Neural crest cell (in vitro differentiated cells): ENCODE data around the gene MINPP1. TPM values are rescaled to one million over a fixed set of nuclear protein-coding genes. Genes with fewer than 3 reads are reported as not detected.

Experiments used
- DNase-seq: peaks from one replicate; pipeline ENCODE4 v3.0.0; 2021; ENCODE audit warnings: low read depth, mixed read lengths, low spot score
- H3K27ac Mint-ChIP-seq: one replicate; pipeline ENCODE4 v1.8.0; 2021; ENCODE audit warnings: mild to moderate bottlenecking, mixed read lengths; ENCODE audit not compliant: unreplicated experiment
- H3K27me3 Mint-ChIP-seq: 2 replicates; pipeline ENCODE4 v1.8.0; 2021; ENCODE audit warnings: low read depth, mild to moderate bottlenecking, mixed read lengths
- H3K36me3 Mint-ChIP-seq: 2 replicates; pipeline ENCODE4 v1.8.0; 2021; ENCODE audit warnings: low read depth, mild to moderate bottlenecking, mixed read lengths
- H3K4me1 Mint-ChIP-seq: 2 replicates; pipeline ENCODE4 v1.8.0; 2021; ENCODE audit warnings: mixed read lengths
- H3K4me3 Mint-ChIP-seq: one replicate; pipeline ENCODE4 v1.8.0; 2021; ENCODE audit warnings: mild to moderate bottlenecking, mixed read lengths
- H3K9me3 Mint-ChIP-seq: 2 replicates; pipeline ENCODE4 v1.8.0; 2021; ENCODE audit warnings: mixed read lengths
- total RNA-seq: library from RNA; stranded (reverse); gene quantifications from 2 replicates; pipeline ENCODE4 v1.2.1, GENCODE V29; 2021
- TF ChIP-seq, protein P1 (sequence below): fragments of 200-600 bp; sonication (generic); conservative IDR thresholded peaks from 2 replicates; pipeline ENCODE4 v1.5.0; 2021; ENCODE audit warnings: antibody characterized with exemption, mild to moderate bottlenecking

The MINPP1 gene
- total RNA-seq, 1 donor from 2014 or later = 23.9 TPM

DNA sequence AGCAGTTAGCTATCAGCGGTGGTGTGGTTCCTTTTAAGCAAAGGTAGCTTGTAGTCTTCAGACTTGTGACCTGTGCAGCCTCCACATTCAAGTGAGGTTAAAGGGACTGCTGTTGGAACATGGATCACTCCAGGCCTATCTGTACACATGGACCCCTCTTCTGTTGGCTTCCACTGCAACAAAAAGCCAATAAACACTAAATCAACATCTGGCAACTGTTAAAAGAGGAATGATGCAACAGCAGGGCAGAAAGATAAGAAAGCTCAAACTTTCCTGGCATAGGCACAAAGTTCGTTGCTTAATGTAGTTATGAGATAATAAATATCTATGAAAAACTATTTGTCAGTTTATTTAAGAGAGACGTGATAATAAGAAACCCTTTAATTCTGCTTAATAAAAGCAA, 4.0 kb upstream of the MINPP1 start:
- Mint-ChIP-seq H3K4me3 (no peak overlapping the region), H3K27me3 (peaks cover 13% of the 10 kb centered on the region)

GRCh38 chr10:87503401-87503800, 1.3 kb upstream of the MINPP1 start:
- no peak overlapping the region for H3K27ac Mint-ChIP-seq
- TF ChIP-seq, protein P1, sequence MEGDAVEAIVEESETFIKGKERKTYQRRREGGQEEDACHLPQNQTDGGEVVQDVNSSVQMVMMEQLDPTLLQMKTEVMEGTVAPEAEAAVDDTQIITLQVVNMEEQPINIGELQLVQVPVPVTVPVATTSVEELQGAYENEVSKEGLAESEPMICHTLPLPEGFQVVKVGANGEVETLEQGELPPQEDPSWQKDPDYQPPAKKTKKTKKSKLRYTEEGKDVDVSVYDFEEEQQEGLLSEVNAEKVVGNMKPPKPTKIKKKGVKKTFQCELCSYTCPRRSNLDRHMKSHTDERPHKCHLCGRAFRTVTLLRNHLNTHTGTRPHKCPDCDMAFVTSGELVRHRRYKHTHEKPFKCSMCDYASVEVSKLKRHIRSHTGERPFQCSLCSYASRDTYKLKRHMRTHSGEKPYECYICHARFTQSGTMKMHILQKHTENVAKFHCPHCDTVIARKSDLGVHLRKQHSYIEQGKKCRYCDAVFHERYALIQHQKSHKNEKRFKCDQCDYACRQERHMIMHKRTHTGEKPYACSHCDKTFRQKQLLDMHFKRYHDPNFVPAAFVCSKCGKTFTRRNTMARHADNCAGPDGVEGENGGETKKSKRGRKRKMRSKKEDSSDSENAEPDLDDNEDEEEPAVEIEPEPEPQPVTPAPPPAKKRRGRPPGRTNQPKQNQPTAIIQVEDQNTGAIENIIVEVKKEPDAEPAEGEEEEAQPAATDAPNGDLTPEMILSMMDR = no peak
- no peaks in the 10 kb centered on the region for H3K9me3 Mint-ChIP-seq
- peaks cover 7% of the 10 kb centered on the region for H3K27me3 Mint-ChIP-seq
- peak overlapping the region; percentile 95 for H3K4me3 Mint-ChIP-seq
- peaks cover 35% of the 10 kb centered on the region for H3K4me1 Mint-ChIP-seq
- DNase-seq = no peak
- H3K36me3 Mint-ChIP-seq = no peaks in the 10 kb centered on the region

More for the DNA sequence above, 4.0 kb upstream of the MINPP1 start:
- no peaks in the 10 kb centered on the region for H3K9me3 Mint-ChIP-seq
- H3K4me1 Mint-ChIP-seq = peaks cover 14% of the 10 kb centered on the region
- DNase-seq = no peak
- no peak overlapping the region for H3K27ac Mint-ChIP-seq
- H3K36me3 Mint-ChIP-seq = no peaks in the 10 kb centered on the region
- TF ChIP-seq, protein P1 = no peak

DNA sequence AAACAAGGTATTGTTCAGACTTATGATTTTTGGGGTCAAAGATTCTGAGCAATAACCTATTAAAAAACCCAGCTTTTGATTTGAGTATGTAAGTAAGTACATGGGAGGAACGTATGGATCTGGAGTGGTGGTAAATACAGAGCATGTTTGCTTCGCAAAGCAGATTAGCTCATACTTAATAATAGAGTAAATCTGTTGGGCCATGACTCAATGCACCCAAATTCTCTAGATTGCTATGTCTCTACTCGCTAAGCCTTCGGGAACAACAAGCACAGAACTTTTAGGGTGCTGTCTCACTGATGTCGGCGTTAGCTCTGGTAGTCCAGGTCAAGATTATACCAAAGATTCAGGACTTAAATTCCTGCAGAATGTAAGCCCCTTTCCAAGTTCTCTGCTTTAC, 807 bp upstream of the MINPP1 start:
- peaks cover 7% of the 10 kb centered on the region for H3K27me3 Mint-ChIP-seq
- H3K27ac Mint-ChIP-seq = no peak overlapping the region
- no peaks in the 10 kb centered on the region for H3K36me3 Mint-ChIP-seq
- TF ChIP-seq, protein P1 = no peak
- no peaks in the 10 kb centered on the region for H3K9me3 Mint-ChIP-seq
- H3K4me1 Mint-ChIP-seq = peaks cover 35% of the 10 kb centered on the region
- H3K4me3 Mint-ChIP-seq = peak overlapping the region; percentile 95
- DNase-seq = no peak

DNA sequence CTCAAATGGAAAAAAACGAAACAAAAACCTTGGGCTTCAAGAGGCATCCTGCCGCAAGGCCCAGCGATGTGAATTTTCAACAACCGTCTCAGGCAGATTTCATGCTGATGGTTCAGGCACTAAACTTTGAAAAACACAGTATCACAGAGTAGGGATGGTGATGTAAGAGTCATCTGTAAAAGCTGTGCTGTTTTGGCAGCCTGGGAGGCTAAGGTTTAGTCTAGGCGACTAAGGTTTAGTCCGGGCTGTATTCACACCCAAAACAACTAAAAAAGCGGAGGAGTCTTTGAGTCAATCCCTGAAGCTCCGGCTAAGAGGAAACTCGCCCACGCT, 420 bp upstream of the MINPP1 start:
- H3K9me3 Mint-ChIP-seq = no peaks in the 10 kb centered on the region
- TF ChIP-seq, protein P1 = no peak
- peak overlapping the region; percentile 3 for H3K27ac Mint-ChIP-seq
- H3K27me3 Mint-ChIP-seq = peaks cover 7% of the 10 kb centered on the region
- peak overlapping the region; percentile 95 for H3K4me3 Mint-ChIP-seq
- peaks cover 35% of the 10 kb centered on the region for H3K4me1 Mint-ChIP-seq
- DNase-seq = no peak
- no peaks in the 10 kb centered on the region for H3K36me3 Mint-ChIP-seq

DNA sequence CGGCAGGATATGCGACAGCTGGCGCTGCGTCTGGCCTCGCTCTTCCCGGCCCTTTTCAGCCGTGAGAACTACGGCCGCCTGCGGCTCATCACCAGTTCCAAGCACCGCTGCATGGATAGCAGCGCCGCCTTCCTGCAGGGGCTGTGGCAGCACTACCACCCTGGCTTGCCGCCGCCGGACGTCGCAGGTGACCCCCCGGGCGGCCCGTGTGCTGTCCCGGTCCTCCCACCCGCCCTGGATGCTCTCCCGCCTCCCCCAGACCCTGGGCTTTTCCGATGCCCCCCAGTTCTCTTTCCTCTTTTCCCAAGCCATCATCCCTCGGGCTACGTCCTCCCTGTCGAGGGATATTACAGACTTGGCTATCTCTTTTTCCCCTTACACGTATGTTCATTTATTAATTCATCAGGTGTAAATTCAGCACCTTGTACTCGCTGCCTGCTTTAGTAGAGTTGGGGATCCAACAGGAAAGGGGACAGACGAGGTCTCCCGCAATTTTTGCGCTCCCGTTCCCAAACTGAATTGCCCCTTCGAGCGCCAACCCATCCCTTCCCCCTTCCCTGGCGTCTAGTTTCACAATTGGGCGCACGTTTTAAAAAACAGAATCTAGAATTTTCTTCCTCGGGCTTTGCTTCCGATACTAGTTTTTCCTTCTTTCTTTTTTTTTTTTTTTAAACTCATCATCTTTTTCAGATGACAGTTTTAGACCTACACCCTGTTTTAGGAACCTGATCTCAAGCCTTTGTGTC, 846 bp downstream of the MINPP1 start:
- Mint-ChIP-seq H3K27me3 (peaks cover 4% of the 10 kb centered on the region), H3K27ac (no peak overlapping the region), H3K9me3 (no peaks in the 10 kb centered on the region), H3K4me3 (peak overlapping the region; percentile 95), H3K4me1 (peaks cover 35% of the 10 kb centered on the region), H3K36me3 (peaks cover 2% of the 10 kb centered on the region)
- TF ChIP-seq, protein P1 = peak; percentile 65
- DNase-seq = peak; percentile 18
